HG02852 (cell line): ENCODE data around the gene ZNF106.

Experiments
- ATAC-seq: cut with Tn5 transposase; IDR thresholded peaks from one replicate; pipeline ENCODE4 v1.9.1; 2021; ENCODE audit warnings: mild to moderate bottlenecking, moderate library complexity; ENCODE audit not compliant: unreplicated experiment

ZNF106 gene

DNA sequence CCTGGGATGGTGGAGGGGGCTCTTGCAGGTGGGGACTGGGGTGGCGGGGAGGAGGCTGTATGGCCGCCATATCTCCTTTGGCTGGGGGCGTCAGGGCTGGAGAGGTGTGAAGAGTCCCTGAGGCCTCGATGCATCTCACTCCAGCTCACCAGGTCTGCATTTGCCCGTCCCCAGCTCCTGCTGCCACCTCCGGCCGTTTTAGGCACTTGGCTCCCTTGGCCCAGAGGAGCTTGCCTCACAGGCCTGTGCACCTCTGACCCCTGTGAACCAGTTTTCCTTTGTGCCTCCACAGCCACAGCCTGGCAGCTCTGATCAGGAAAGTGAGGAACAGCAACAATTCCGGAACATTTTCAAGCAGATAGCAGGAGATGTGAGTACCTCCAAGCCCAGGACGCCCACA is 81.9 kb downstream of the ZNF106 start:
- no peak for ATAC-seq

DNA sequence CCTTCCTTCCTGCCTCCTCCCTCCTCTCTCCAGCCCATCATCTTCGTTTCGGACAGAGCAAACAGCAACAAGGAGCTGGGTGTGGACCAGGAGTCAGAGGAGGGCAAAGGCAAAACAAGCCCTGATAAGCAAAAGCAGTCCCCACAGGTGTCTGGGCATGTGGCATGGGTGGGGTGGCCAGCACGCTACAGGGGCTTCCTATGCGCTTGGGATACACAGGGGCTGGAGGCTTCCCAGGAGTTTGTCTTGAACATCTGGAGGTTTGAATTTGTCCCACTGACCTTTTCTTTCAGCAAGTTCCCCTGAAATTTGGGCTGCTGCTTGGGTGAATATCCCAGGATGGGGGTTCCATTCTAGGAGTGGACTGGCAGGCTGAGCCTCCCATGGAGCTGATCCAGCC is 82.8 kb downstream of the ZNF106 start:
- no peak for ATAC-seq

DNA sequence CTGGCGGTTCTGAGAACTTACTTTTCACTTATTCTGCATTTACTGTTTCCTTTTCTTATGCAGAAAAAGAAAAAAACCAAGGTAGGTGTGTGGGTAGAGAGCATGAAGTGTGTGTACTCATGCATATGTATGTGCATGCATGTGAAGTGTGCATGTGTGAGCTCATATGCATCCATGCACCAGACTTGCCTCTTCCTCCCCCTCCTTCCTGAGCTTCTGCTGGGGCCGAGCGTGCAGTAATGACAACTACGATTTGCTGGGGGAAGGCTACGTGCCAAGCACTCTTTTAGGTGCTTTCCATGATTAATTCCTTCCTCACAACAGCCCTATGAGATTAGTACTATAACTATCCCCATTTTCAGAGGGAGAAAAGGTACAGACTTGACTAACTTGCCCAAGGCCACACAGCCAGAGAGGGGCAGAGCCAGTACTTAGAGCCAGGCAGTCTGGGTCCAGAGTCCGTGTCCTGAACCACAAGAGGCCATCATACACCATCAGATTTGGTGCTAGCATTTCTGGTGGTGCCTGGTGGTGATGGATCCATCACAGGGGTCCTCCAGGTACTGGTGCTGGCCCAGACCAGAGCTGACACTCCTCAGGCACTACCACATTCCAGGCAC is 85.0 kb downstream of the ZNF106 start:
- ATAC-seq: no peak

DNA sequence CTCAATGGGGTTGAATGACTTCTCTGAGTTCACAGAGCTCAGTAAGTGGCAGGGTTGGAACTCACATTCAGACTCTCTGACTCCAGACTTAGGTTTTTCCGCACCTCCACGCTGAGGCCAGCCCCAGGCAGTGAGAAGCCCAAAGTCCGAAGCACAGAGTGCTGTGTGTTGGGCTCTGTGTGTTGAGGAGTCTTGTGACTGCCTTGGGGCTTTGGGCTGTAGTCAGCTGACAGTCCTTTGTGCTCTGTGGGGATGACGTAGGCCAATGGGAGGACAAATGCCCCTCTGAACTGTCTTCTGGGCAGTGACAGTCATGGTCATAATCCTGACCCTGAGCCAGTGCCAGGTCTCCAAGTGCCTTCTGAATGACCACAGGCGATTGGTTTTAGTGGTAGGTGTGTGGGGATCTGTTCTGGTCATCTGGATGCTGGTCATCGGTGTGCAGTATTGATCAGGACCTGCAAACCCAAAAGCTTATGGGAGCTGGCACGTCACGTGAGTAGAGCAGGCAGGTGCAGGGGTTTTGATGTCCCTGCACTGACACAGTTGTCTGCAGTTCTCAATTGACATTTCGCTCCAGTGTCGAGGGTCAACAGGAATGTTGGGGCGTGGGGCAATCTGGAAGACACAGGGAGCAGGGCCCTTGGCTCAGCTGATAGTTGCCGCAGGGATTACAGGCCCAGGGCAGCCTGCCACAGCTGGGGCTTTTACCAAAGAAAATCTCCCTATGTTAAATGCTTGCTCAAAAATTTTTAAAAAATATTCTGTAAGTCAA is 86.3 kb downstream of the ZNF106 start:
- no peak for ATAC-seq

DNA sequence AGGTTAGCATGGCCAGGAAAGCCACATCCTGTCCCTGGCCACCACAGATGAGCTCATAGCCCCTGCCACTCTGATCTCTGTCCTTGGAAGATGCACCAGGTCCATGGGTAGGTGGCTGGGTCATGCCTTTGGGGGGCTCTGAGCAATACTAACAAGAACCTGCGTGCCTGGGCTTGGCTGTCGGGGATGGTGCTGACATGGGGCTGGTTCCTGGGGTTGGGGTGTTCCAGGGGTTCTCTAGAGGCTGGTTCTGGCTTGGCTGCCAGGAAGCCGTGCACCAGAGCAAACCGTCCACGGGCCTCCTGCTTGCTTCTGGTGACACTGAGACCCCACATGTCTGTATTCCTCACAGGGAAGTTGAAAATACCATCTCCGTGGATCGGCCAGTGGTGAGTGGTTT is 87.6 kb downstream of the ZNF106 start:
- no peak for ATAC-seq

DNA sequence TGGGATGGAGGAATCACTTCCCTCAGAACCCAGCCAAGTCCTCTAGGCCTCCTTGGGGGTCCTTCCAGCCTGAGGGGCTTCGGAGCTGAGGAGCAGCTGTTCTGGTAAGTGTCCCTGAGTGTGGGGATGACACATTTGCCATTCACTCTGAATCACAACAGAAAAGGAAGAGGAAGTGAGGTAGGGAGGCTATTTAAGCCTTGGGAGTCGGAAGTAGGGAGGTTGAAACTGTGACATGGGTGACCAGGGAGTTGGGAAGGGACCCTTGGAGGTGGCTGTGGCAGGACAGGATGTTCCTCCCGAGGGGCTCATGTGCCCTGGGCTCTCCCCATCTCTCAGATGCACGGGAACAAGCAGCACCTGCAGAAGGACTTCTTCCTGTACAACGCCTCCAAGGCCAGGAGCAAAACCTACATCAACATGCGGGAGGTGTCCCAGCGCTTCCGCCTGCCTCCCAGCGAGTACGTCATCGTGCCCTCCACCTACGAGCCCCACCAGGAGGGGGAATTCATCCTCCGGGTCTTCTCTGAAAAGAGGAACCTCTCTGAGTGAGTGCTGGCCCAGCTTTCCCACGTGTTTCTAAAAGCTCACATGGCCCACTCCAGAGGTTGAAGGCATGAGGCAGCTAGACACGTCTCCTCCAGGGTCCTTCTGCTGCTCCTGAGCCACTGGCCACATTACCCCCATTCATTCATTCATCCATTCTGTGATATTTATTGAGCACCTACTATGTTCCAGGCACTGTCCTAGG is 88.3 kb downstream of the ZNF106 start:
- ATAC-seq: no peak

DNA sequence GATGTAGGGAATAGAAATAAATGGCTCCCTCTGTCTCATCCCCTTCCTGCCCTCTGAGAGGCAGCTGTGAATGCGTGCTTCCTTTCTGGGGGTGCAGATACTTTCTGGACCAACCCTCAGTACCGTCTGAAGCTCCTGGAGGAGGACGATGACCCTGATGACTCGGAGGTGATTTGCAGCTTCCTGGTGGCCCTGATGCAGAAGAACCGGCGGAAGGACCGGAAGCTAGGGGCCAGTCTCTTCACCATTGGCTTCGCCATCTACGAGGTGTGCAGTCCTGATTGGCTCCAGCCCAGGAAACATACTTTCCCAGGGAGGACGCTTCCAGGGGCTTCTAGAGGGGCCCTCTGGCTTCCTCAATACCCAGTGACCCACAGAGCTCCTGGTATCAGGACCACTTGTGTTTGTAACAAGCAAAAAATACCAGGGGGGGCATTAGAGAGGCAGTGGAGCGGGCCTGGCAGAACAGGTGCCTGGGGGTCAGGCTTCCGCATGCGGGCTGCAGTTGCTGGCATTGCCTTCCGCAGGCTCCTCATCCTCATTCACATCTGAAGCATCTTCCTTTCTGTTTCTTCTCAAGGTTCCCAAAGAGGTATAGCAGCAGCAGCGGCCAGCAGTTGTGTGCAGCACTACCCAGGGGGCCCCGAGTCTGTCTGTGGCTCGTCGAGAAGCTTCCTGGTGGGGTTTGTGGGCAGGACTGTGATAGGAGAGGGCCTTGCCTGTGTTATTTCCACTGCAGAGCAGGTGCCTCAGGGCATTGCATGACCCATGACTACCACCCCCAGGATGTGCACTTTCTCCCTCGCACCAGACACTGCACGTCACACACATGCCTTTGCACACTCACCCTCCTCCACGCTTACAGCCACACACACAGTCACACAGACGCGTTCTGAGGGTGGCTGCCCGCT is 89.1 kb downstream of the ZNF106 start:
- no peak for ATAC-seq

DNA sequence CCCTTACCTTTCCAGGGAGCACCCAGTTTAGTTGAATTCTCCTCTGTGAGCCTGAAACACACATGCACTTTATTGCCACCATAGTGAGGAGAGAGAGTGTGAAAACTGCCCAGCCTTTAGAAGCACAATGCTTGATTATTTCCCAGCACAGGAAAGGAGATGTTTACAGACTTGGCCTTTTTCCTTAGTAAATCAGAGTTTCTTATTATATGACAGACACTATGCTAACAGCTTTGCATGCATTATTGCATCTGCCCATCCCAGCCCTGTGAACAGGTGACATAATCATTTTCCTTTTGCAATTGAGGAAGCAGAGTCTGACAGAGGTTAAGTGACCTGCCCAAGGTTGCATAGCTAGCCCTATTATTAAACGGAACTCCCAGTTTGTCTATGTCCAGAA is 95.1 kb downstream of the ZNF106 start:
- ATAC-seq: no peak

DNA sequence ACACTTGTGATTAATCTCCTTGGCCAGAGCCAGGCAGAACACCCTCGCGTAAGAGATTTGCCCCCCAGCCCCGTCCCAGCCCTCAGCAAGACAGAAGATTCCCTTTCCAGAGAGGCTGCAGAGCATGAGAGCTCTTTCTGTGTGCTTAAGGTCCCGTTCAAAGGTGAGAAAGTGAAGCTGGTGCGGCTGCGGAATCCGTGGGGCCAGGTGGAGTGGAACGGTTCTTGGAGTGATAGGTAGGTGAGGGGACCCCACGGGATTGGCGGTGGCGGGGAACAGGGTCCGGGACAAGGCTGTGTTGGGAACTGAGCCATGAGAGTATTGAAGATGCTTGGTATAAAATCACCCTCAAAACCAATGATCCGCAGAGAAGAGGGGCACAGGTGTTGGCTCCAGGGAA is 96.8 kb downstream of the ZNF106 start:
- ATAC-seq: no peak

DNA sequence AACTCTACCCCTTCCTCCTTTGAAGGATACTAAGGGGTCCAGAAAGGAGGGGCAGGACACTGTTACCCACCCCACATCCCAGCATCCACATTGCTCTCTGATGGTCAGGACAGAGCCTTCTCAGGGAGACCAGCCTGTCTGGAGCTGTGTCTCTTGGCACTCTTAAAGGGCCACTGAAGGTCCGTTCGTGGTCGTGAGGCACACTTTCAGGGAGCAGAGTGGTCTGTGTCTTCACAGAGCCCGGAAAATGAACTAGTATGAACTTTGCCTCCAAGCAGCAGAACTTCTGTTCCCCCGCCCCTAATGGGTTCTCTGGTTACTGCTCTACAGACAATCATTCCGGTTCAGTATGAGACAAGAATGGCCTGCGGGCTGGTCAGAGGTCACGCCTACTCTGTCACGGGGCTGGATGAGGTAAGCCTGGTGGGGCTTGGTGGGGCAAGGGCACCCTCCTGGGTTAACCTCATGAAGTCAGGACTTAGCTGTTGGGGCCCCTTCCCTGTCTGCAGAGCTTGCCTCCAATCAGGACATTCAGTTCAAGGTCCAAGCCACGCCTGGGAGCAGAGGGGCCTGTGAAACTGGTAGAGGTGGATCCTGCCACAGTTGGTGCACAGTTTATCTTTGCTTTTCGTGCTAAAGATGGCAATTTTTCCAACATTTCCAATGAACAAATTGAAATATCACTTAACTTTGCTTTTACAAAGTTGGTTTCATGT is 98.5 kb downstream of the ZNF106 start:
- ATAC-seq: no peak

DNA sequence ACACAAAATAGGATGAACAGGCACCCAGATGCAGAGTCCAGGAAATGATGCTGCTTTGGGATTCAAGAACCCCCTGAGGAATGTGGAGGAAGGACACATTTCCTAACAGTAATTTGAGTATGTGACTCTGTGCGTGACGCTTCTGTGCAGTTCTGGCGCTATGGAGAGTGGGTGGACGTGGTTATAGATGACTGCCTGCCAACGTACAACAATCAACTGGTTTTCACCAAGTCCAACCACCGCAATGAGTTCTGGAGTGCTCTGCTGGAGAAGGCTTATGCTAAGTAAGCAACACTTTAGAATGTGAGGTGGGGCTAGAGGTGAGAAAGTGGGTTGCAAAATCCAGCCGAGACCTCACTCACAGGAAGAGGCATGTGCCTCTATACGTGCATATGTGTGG is 103.3 kb downstream of the ZNF106 start:
- ATAC-seq: no peak

DNA sequence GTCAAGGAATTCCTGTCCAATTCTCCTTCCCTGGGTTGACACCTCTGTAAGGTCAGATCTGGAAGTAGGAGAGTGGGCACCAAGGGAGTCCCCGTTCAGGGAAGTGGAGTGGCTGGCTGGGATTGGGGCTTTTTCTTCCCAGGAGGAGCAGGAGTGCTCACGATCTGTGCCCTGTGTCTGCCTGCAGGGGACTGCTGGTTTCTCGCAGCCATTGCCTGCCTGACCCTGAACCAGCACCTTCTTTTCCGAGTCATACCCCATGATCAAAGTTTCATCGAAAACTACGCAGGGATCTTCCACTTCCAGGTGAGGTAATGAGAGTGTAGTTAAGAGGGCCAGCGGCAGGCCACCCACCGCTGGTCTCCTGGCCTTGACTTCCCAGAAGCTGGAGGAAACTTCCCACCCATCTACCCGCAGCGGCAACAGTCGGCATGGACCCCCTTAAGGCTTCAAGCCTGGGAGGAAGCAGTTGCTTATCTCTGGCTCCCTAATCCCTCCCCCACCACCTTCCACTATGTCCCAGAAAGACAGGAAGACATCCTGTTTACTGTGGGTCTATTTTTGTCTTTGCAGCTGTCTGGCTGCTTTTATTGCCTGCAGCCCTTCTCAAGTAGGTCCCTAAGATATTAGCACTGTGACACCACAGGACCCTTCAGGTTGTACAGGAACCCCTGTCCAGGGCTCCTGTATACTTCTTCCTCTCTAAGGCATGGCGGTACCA is 104.8 kb downstream of the ZNF106 start:
- no peak for ATAC-seq

DNA sequence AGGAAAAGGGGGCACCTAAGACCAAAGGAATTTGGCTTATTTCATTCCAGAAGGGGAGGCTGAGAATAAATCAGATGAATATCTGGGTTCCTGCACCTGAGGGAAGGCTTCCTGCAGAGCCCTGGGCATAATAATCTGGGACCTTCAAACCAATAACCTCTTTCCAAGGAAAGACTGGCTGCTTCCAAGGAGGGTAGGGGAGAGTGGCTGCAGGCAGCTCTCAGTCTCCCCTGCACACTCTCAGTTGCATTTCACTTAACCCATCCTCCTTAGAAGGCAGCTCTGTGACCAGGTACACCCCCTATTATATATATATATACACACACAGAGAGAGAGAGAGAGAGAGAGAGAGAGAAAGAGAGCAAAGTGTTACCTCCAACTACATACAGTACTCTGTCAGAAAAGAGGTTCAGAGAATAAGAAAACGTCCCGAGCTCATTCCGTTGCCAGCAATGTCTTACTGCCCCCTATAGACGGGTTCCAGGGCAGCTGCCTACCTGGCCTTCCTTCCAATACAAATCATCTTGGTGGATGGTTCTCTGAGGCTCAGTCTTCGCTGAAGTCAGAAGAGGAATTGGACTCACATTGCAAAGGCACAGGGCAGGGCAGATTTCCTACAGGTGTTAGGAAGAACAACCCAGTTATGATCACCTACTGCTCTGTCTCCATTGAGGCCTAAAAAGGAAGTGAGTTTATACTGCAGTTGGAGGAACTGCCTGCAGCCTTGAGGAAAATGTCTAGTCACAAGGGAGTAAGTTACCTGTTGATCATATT is 105.5 kb downstream of the ZNF106 start:
- no peak for ATAC-seq

DNA sequence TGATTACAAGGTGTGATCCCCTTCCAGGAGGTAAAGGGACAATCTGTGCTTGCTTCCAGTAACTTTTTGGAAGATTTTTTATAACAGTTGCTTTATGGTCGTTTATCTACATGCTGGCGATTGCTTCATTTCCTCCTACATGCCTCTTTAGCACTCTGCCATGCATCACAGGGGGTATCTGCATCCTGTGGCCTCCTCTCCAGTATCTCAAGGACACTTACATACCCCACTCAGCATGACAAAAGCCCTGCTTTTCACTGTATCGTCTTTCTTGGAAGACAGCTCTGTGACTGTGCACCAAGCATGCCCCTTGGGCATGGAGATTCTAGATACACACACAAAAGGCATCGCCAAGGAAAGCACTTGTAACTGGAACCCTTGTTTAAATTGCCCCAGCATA is 106.3 kb downstream of the ZNF106 start:
- no peak for ATAC-seq

DNA sequence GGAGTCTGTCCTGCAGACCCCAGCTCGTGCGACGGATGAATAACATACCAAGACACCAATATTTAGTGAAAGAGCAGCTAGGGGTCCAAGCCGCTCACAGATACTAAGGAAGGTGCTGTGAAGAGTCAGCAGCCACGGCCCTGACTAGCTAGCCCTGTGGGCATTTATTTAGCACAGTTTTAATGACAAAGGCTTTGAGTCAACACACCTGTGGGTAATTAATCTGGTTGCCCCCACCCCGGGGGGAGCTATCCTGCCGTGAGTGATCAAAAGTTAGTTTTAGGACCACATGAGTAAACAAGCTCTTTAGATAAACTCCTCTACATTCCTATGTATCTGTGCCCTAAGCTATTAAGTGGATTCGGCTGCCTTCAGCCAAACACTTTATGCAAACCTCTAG is 112.9 kb downstream of the ZNF106 start:
- ATAC-seq: no peak

DNA sequence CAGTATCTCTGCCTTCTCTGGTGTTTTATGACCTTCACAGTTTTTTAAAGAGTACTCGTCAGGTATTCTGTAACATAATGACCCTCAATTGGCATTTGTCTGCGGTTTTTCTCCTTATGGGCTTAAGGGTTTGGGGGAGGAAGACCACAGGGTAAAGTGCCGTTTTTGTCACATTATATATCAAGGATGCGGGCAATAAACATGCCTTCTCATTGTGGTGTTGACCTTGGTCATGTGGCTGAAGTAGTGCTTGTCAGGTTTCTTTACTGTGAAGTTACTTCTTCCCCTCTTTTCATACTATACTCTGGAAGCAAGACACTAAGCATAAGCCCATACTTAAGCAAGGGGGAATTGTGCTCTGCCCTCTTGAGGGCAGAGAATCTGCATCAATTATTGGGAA is 115.0 kb downstream of the ZNF106 start:
- ATAC-seq: no peak

DNA sequence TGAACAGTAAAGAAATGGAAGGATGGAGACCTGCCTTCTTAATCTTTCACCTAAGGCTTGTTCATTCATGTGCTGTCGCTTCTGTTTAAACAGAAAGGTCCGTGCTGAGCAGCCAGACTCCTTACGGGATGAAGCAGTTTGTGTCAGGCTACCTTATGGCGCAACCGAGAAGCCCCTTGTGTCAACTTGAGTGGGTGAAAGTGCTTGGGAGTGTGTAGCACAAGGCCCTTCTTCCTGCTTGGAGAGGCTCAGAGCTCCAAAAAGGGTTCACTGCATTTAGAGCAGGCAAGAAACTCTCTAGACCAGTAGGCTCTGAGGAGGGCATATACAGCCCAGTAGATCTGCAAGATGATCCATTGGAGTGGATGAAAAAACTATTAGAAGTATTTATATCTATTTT is 115.7 kb downstream of the ZNF106 start:
- ATAC-seq: no peak

DNA sequence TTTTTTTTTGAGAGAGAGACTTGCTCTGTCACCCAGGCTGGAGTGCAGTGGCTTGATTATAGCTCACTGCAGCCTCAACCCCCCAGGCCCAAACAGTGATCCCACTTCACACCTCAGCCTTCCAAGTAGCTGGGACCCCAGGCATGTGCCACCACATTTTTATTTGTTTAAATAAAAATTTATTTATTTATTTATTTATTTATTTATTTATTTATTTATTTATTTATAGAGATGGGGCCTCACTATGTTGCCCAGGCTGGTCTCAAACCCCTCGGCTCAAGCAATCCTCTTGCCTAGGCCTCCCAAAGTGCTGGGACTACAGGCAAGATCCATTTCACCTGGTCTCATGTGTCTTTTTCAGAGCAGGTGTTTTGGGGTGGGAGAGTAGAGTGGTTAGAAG is 116.1 kb downstream of the ZNF106 start:
- ATAC-seq: no peak

DNA sequence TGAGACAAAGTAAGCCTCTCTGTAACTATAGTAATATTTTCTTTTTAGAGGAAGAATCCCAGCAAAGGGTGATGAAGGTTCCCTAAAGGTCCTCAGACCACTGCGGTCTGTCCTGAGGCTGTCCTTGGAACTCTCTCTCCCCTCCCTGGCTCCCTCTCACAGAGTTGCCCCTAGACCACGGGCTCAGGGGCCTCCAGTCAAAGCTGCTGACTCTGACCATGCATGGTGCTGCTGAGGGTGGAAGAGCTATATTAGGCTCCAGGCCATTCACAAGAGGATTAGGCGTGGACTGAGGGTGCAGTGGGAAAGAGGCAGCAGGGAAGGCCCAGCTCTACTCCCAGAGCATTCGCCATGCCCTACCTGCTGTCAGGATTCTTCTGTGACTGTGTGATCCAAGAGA is 117.0 kb downstream of the ZNF106 start:
- ATAC-seq: no peak
